K562 (cell line): ENCODE data around the gene WDR70. TPM values are rescaled to one million over a fixed set of nuclear protein-coding genes. Genes with fewer than 3 reads are reported as not detected.

Experiments
- EZH2 ChIP-seq: IDR thresholded peaks from 2 replicates; pipeline ENCODE4 v1.6.1; 2012; ENCODE audit warnings: low read depth, mild to moderate bottlenecking, inconsistent platforms, low read length, borderline replicate concordance
- MLX ChIP-seq, 2 experiments: fragments of 450-650 bp in 1 of 2; sonication (generic) in 1 of 2; formaldehyde crosslinking; conservative IDR thresholded peaks; 2 replicates each; pipeline versions ENCODE4 v1.4.0 to v1.8.1; 2020 to 2022; ENCODE audit warnings: mild to moderate bottlenecking in 1 of 2, missing genetic modification reagents in 1 of 2
- MXI1 ChIP-seq: IDR thresholded peaks from 2 replicates; pipeline ENCODE4 v1.6.1; 2011; ENCODE audit warnings: low read depth, mild to moderate bottlenecking, improper control_type of control experiment, low read length
- PHB2 ChIP-seq: fragments of 450-650 bp; IDR thresholded peaks from 2 replicates; pipeline ENCODE4 v1.6.1; 2017; ENCODE audit warnings: low read depth
- PTBP1 ChIP-seq: fragments of 200-400 bp; formaldehyde crosslinking; IDR thresholded peaks from 2 replicates; pipeline ENCODE4 v1.6.1; 2017; ENCODE audit warnings: low read depth, low read length
- WHSC1 ChIP-seq: IDR thresholded peaks from one replicate; pipeline ENCODE4 v1.6.1; 2012; ENCODE audit warnings: low read length, control low read depth, inconsistent platforms
- ZNF707 ChIP-seq: fragments of 250-450 bp; sonication (Bioruptor Pico); conservative IDR thresholded peaks from 2 replicates; pipeline ENCODE4 v1.8.0; 2022; ENCODE audit warnings: inconsistent platforms, mild to moderate bottlenecking, moderate library complexity
- polyA plus RNA-seq, 8 experiments: library from polyadenylated mRNA; depleted of rRNA in 4 of 8; stranded (reverse) in 5 of 8; unstranded in 3 of 8; fragments of >200 nt; fragmentation: Nextera tagmentation in 2 of 8; fragmentation: Illumina TruSeq in 1 of 8; extraction: Ambion mirVana in 2 of 8; extraction: Trizol in 1 of 8; gene quantifications; 2 replicates each; pipeline versions ENCODE4 v1.2.1 to v1.2.3, GENCODE V29; 2011 to 2014; ENCODE audit warnings: inconsistent platforms in 1 of 8, missing spikeins in 1 of 8
- total RNA-seq, 7 experiments: library from RNA; depleted of rRNA in 6 of 7; stranded (reverse); fragments of >200 nt in 6 of 7; fragmentation: Illumina TruSeq in 2 of 7; extraction: Trizol in 2 of 7; gene quantifications; 2 replicates each; pipeline versions ENCODE4 v1.2.1 to v1.2.3, GENCODE V29; 2011 to 2021; ENCODE audit warnings: low replicate concordance in 1 of 7
- TF ChIP-seq, protein P1 (sequence below): sonication (generic); formaldehyde crosslinking; IDR thresholded peaks from 2 replicates; pipeline ENCODE4 v1.8.0; 2022; ENCODE audit warnings: mild to moderate bottlenecking, missing genetic modification reagents

The WDR70 gene
- total and polyA plus RNA-seq, 9 of the 15 experiments (the other 6 are each of a cell fraction or from before 2014, with no cell fraction given) = 16.8 to 46.6 (median 38.8) TPM

GRCh38 chr5:37539459-37539858, 160.3 kb downstream of the WDR70 start (continued):
- TF ChIP-seq, protein P1, sequence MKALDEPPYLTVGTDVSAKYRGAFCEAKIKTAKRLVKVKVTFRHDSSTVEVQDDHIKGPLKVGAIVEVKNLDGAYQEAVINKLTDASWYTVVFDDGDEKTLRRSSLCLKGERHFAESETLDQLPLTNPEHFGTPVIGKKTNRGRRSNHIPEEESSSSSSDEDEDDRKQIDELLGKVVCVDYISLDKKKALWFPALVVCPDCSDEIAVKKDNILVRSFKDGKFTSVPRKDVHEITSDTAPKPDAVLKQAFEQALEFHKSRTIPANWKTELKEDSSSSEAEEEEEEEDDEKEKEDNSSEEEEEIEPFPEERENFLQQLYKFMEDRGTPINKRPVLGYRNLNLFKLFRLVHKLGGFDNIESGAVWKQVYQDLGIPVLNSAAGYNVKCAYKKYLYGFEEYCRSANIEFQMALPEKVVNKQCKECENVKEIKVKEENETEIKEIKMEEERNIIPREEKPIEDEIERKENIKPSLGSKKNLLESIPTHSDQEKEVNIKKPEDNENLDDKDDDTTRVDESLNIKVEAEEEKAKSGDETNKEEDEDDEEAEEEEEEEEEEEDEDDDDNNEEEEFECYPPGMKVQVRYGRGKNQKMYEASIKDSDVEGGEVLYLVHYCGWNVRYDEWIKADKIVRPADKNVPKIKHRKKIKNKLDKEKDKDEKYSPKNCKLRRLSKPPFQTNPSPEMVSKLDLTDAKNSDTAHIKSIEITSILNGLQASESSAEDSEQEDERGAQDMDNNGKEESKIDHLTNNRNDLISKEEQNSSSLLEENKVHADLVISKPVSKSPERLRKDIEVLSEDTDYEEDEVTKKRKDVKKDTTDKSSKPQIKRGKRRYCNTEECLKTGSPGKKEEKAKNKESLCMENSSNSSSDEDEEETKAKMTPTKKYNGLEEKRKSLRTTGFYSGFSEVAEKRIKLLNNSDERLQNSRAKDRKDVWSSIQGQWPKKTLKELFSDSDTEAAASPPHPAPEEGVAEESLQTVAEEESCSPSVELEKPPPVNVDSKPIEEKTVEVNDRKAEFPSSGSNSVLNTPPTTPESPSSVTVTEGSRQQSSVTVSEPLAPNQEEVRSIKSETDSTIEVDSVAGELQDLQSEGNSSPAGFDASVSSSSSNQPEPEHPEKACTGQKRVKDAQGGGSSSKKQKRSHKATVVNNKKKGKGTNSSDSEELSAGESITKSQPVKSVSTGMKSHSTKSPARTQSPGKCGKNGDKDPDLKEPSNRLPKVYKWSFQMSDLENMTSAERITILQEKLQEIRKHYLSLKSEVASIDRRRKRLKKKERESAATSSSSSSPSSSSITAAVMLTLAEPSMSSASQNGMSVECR (CRISPR knock-in tag) = no peak
- TF ChIP-seq MXI1 = no peak
- TF ChIP-seq EZH2 = no peak
- no peak for TF ChIP-seq PTBP1
- TF ChIP-seq ZNF707 = no peak
- TF ChIP-seq MLX (CRISPR knock-in tag; conservative IDR thresholded peaks at IDR 0.05) = no peak
- no peak for TF ChIP-seq WHSC1
- no peak for TF ChIP-seq PHB2
